ENCODE measurements around the gene KIF16B.

KIF16B gene

GRCh38 chr20:16427571-16427970 is 145.7 kb downstream of the KIF16B start:
- no peak for DNase-seq

- DNase-seq, result no peak
These were observed 148.5 kb downstream of the KIF16B start for GRCh38 chr20:16424780-16425179.

GRCh38 chr20:16423311-16424212 is 149.7 kb downstream of the KIF16B start:
- no peak for DNase-seq

GRCh38 chr20:16419138-16419715 is 154.0 kb downstream of the KIF16B start:
- peak in 1 of 2 experiments; percentile 21 for DNase-seq

- no peak for DNase-seq
These were observed 154.6 kb downstream of the KIF16B start for GRCh38 chr20:16418616-16419015.

GRCh38 chr20:16417001-16417400 is 156.2 kb downstream of the KIF16B start:
- DNase-seq, result no peak

- DNase-seq, result no peak
These were observed 157.9 kb downstream of the KIF16B start for GRCh38 chr20:16415071-16416053.

- no peak for DNase-seq
These were observed 160.3 kb downstream of the KIF16B start for GRCh38 chr20:16412906-16413305.

GRCh38 chr20:16411361-16411760 is 161.9 kb downstream of the KIF16B start:
- DNase-seq, result no peak

GRCh38 chr20:16410626-16411025 is 162.6 kb downstream of the KIF16B start:
- no peak for DNase-seq

- DNase-seq, result no peak
These were observed 164.3 kb downstream of the KIF16B start for GRCh38 chr20:16408981-16409380.

- DNase-seq, result no peak
These were observed 165.8 kb downstream of the KIF16B start for GRCh38 chr20:16407251-16408067.

GRCh38 chr20:16405254-16405653 is 168.0 kb downstream of the KIF16B start:
- DNase-seq, result no peak

- DNase-seq, result no peak
These were observed 168.6 kb downstream of the KIF16B start for GRCh38 chr20:16404640-16405039.

GRCh38 chr20:16404171-16404570 is 169.1 kb downstream of the KIF16B start:
- DNase-seq, result no peak

- no peak for DNase-seq
These were observed 173.0 kb downstream of the KIF16B start for GRCh38 chr20:16400234-16400633.

- DNase-seq, result no peak
These were observed 173.4 kb downstream of the KIF16B start for GRCh38 chr20:16399801-16400200.

GRCh38 chr20:16397086-16397485 is 176.2 kb downstream of the KIF16B start:
- DNase-seq, result no peak

- no peak for DNase-seq
These were observed 177.9 kb downstream of the KIF16B start for GRCh38 chr20:16395366-16395765.

GRCh38 chr20:16394784-16395183 is 178.5 kb downstream of the KIF16B start:
- DNase-seq, result no peak

- no peak for DNase-seq
These were observed 179.4 kb downstream of the KIF16B start for GRCh38 chr20:16393836-16394235.

GRCh38 chr20:16393297-16393696 is 180.0 kb downstream of the KIF16B start:
- no peak for DNase-seq
